ENCODE data around the gene CCDC88C.

The CCDC88C gene

DNA sequence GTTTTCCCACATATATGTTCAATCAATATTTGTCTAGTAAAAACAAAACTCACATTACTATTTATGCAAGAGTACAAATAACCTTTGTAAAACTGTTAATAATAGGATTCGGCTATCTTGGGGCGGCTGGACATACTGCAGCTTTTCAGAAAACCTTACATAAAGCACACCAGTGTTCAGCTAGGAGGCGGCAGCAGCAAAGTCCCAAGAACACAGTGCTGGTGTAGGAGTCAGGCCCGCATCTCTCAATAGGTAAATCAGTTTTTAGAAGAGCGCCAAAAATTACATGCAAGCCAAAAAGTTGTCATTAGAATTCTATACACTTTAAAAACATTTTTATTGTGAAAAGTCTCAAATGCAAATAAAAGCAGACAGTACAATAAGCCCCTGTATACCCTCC lies 37.5 kb downstream of the CCDC88C start:
- in situ Hi-C loops (cut with HindIII; ENCODE audit: low sequenced_read_pairs): loop anchor here (25.0 kb wide), 1 partner anchor 93 kb away; no protein-coding TSS in a partner anchor

DNA sequence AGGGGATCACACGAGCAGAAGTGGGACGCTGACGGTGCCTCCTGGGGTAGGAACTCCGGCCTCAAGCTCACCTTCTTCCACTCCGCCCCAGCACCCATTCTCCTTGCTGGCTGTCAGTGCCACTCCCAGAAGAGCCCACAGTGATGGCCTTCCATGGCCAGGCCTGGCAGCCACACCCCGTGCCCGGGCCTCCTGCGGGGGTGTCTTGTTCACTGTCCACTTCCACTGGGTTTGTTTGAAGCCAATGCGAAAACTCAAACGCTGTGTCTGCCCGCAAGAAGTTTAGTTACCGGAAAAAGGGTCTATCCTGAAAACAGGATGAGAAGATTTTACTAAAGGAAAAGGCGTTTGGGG lies 38.1 kb downstream of the CCDC88C start:
- in situ Hi-C loops (cut with HindIII; ENCODE audit: low sequenced_read_pairs): loop anchor here (25.0 kb wide), 1 partner anchor 92 kb away; no protein-coding TSS in a partner anchor

DNA sequence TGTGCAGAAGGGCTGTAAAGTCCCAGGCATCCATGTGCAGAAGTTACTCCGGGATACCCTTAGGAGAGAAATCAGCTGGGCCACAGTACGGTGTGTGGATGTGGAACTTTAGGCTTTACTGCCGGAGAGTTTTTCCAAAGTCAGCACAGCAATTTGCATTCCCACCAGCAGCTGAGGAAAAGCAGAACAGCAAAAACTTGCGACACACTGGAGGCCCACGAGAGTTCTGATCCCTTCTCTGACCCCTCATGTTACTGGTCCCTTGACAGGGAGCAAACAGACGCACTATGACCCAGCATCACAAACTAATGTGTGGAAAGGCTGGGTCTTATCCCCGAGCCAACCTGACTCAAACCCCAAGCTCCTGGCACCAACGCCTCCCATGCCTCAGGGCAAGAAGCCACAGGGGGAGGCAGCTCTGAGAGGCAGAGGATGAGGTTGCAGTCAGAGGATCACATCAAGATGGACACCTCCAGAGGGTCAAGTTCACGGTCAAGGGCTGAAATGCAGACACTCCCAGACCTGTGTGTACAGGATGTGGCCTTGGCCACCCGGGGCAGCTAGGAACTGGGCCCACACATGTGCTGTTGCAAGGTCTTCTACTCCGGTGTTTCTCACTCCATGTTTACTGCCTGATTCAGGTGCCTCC lies 38.6 kb downstream of the CCDC88C start:
- in situ Hi-C loops (cut with HindIII; ENCODE audit: low sequenced_read_pairs): loop anchor here (25.0 kb wide), 1 partner anchor 92 kb away; no protein-coding TSS in a partner anchor

DNA sequence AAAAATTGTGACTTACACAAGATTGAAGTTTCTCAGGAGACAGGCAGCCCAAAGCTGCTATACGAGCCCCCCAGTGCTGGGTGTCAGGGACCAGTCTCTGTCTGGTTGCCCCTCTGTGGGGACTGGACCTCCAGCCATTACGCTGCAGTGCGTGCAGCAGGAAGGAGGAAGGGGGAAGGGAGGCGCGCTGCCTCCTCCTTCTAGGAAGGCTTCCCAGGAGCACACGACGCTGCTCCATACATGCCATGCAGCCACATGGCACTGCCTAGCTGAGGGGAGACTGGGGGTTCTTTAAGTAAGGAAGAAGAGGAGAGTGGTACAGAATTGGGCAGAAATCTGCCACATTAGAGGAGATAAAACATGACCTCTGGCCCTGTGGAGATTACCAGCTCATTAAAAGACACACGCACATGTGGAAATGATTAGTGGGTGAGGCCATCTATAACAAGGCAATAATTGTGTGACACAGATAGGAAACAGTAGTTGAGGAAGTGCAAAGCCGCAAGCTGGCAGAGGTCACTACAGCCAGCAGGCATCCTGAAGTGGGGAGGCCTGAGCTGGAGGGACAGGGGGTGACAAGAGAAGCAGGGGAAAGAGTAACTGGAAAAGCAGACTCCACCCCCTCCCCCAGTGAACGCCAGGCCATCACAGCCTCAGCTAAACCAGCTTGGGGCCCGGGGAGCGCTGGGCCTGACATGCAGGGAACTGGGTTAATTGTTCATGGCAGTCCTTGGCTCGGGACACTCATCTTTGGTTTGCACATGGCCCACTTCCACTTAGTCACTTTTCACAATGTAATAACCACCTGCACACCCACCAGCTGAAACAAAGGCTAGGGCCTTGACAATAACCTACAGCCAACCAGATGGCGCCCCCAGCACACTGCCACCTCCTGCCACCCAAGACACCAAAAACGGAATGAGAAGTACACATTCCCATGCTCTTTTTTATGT lies 39.6 kb downstream of the CCDC88C start:
- in situ Hi-C loops (cut with HindIII; ENCODE audit: low sequenced_read_pairs): loop anchor here (25.0 kb wide), 1 partner anchor 91 kb away; no protein-coding TSS in a partner anchor

GRCh38 chr14:91376547-91377477 lies 40.8 kb downstream of the CCDC88C start:
- in situ Hi-C loops (cut with HindIII; ENCODE audit: low sequenced_read_pairs): loop anchor here (25.0 kb wide), 1 partner anchor 90 kb away; no protein-coding TSS in a partner anchor

DNA sequence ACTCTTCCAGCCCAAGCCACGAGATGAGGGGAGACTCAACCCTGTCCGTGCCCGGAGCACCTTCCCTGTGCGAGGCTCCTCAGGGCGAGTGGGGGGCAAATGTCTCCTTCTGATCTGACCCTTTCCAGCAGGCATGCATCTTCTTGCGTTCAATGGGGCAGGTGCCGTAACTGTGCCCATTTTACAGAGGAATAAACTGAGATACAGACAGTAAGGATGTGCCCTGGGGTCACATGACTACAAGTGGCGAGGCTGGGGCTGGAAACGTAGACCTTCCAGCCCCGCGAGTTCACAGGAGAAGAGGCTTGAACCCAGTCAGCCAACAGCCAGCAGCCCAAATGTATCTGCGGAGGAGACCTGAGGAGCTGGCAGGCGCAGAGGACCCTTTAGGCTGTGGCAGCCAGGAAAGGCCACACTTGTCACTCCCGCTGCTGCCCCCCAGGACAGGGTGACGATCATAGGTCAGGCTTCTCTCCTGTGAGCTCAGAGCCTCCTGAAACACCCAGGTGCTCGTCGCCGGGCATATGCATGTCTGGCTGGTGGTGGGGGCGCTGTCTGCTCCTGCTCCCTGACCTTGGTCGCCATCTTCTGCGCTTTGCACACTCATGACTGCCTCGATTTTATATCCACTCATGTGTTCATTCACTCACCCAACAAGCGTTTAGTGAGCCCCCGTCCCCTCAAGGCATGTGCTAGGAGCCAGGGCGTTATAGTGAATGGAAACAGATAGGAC lies 41.7 kb downstream of the CCDC88C start:
- in situ Hi-C loops (cut with HindIII; ENCODE audit: low sequenced_read_pairs): loop anchor here (25.0 kb wide), 1 partner anchor 89 kb away; no protein-coding TSS in a partner anchor

DNA sequence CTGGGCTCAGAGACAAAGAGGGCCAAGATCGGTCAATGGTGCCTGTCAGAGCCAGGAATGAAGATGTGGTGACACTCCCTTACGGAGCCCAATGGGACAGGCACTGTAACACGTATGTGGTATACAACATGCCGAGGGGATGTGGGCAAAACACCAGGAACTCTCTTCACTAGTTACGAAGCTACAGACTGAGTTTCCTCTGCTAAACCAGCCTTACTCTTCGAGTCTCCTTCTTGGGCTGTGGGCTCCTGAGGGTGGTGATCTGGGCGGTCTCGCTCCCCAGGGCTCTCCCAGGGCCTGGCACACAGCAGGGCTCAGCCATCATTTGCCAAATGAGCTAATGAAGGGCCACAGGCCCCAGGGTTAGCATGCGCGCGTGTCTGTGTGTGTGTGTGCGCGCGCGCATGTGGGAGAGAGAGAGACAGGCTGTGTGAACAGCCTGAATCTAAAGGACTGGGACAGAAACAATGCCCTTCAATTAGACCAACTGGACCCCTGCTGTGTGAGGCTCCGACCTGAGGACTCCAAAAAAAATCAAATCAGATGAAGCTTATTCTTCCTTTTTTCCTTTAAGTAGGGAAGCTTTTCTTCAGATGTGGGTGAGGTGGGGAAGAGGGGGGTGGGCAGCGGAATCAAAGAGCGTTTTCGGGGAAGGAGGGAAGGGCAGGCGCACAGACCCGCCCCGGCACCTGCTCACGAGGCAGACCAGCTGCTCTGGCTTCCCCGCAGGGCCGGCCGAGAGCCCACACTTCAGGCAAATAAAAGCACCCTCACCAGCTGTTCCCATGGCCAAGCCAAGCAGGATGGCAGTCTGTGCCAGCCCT lies 42.5 kb downstream of the CCDC88C start:
- in situ Hi-C loops (cut with HindIII; ENCODE audit: low sequenced_read_pairs): loop anchor here (25.0 kb wide), 1 partner anchor 88 kb away; no protein-coding TSS in a partner anchor

GRCh38 chr14:91374287-91374878 lies 43.2 kb downstream of the CCDC88C start:
- in situ Hi-C loops (cut with HindIII; ENCODE audit: low sequenced_read_pairs): no loop called here

- in situ Hi-C loops (cut with HindIII; ENCODE audit: low sequenced_read_pairs): no loop called here
Measured at GRCh38 chr14:91373591-91374254, 43.9 kb downstream of the CCDC88C start.

DNA sequence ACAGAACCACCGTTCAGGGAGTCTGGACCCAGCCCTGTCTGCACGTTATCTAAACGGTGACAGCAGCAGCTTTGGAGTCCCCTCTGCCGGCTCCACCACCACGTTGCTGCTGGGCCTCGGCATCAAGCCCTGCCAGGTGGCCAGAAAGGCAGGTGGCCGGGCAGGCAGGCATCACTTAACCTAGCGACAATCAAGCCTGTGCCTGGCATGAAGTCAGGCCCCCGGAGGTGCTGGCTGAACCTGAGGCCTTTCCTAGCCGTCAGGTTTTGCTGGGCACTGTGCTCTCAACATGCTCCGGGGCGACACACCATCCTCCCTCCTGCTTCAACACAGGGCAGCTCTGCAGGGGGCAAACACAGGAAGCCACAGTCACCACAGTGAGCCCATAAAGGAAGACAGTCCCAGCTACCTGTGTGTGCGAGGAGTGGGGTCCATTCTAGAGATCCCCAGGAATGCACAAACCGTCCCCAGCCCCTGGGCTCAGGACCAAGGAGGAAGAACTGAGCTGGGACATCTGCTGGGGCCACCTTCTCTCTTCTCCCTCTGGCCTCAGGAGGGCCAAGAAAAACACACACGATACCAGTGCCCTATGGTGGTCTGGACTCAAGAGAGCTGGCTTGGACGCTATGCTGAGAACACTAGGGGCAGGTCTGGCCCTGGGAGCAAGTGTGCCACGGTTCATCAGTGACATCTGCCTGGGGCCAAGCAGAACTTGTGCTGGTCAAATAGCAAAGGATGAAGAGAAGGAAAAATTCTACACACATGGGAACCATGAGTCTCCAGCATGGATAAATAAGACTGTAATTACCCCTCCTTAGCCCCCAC lies 44.7 kb downstream of the CCDC88C start:
- in situ Hi-C loops (cut with HindIII; ENCODE audit: low sequenced_read_pairs): no loop called here

GRCh38 chr14:91371990-91372375 lies 45.6 kb downstream of the CCDC88C start:
- in situ Hi-C loops (cut with HindIII; ENCODE audit: low sequenced_read_pairs): no loop called here

- in situ Hi-C loops (cut with HindIII; ENCODE audit: low sequenced_read_pairs): no loop called here
Measured at GRCh38 chr14:91371011-91371989, 46.3 kb downstream of the CCDC88C start.

- in situ Hi-C loops (cut with HindIII; ENCODE audit: low sequenced_read_pairs): no loop called here
Measured at GRCh38 chr14:91369628-91370445, 47.8 kb downstream of the CCDC88C start.

DNA sequence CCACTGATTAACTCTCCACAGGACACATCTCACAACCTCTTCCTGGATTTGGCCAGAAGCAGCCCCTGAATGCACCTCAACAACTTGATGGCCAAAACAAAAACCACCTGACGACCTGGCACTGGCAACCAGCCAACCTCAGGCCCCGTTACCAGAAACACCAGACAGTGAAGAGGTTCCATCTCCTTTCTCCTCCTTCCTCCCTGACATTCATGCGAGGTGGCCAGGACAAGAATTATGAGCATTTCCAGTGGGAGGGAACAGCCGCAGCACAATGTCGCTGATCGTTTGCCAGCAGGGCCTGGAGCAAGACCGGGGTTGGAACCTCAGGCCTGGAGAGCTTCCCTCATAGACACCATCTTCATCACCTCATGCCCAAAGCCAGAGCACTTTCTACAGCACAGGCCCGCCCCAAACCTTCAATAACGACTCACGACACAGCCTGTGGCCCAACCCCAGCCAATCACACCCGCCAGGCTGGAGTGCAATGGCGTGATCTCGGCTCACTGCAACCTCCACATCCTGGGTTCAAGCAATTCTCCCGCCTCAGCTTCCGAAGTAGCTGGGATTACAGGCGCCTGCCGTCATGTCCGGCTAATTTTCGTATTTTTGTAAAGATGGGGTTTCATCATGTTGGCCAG lies 48.7 kb downstream of the CCDC88C start:
- in situ Hi-C loops (cut with HindIII; ENCODE audit: low sequenced_read_pairs): no loop called here
